GM18517 (cell line): ENCODE data around the gene CCDC27.

Experiments
- ATAC-seq: cut with Tn5 transposase; IDR thresholded peaks from one replicate; pipeline ENCODE4 v1.9.1; 2021; ENCODE audit warnings: mild to moderate bottlenecking, moderate library complexity; ENCODE audit not compliant: unreplicated experiment

CCDC27 gene

DNA sequence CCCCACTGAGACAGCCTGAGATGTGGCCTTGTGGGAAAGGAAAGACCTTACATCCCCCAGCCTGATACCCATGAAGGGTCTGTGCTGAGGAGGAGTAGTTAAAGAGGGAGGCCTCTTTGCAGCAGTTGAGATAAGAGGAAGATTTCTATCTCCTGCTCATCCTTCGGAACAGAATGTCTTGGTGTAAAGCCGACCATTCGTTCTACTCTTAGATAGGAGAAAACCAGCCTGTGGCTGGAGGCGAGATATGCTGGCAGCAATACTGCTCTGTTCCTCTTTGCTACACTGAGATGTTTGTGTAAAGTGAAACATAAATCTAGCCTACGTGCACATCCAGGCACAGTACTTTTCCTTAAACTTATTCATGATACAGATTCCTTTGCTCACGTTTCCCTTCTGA lies 1.5 kb upstream of the CCDC27 start:
- no peak for ATAC-seq

DNA sequence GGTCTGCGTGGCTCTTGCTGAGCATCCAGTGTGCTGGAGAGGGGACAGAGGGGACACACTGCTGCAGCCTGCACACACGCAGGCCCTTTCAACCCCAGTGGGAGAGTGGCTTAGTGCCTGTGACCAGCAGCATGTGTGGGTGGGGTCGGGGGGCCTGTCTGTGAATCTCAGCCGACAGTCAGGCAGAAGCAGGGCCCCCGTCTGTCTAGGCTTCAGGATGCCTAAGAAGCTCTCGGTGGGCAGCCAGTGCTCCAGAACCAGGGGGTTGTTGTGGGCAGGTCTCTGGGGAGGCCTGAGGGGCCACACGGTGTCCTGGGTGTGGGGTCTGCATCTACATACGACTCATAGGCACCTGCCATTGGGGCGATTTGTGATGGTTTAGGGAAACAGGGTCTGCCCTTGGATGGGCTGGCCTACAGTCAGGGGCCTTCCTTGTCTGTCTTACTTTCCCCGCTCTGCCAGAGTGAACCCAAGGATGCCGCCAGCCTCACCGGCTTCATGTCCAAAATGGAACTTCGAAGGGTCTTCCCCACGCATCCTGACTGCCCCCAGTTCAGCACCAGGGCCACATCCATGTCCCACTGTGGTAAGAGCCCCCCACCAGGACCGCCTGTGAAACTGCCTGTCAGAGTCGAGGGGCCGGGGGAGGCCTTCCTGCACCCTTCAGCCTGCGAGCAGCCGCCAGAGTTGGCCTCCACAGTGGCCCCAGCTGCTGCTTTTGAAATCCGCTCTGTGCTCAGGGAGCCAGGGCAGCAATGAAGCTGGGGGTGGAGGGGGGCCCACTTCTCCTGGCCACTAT lies 1.6 kb downstream of the CCDC27 start:
- no peak for ATAC-seq

DNA sequence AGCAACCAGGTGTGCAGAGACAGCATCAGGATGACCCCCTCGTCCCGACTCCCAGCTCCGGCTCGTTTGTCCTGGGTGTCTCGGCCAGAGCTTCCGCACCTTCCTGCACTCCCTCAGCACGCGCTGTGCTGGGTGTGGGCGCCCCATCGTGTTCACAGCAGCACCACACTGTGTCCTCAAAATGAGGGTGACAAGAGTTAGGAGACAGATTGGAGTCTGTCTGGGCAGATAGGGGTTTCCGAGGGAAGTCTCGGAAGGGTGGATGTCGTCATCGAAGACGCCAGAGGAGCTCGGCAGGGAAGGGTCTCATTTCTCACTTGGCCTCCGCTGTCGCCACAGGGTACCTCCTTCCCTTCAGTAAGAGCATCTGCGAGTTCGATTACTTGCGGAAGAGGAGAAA lies 4.1 kb downstream of the CCDC27 start:
- no peak for ATAC-seq

DNA sequence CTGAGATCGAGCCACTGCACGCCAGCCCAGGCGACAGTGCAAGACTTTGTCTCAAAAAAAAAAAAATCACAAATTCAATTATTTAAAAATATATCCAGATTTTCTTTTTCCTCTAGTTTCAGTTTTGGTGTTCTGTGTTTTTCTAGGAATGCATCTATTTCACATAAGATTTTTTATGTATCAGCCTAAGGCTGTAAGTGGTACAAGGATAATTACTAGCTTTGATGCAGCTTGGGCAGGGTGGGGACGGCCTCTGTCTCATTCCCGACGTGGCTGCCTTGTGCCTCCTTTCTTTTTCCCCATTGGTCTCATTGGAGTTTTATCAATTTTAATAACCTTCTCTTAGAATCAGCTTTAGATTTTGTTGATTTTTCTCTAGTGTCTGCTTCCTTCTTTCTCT lies 6.9 kb downstream of the CCDC27 start:
- no peak for ATAC-seq

DNA sequence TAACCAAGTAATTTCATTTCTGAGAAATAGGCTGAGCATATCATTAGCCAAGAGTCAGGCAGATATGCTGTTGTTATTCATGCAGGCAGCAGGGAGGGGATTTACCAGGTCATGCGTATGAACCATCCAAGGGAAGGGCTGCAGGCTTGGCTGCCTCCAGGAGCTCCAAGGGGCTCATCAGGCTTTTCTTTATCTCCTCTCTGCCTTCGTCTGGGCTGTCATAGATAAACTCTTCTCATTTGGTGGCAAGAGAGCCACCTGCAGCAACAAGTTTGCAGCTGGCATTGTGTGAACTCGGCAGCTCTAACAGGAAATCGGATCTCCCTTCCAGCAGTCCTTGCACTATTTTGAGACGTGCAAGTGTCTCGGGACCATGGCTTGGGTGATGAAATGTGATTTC lies 7.5 kb downstream of the CCDC27 start:
- no peak for ATAC-seq

DNA sequence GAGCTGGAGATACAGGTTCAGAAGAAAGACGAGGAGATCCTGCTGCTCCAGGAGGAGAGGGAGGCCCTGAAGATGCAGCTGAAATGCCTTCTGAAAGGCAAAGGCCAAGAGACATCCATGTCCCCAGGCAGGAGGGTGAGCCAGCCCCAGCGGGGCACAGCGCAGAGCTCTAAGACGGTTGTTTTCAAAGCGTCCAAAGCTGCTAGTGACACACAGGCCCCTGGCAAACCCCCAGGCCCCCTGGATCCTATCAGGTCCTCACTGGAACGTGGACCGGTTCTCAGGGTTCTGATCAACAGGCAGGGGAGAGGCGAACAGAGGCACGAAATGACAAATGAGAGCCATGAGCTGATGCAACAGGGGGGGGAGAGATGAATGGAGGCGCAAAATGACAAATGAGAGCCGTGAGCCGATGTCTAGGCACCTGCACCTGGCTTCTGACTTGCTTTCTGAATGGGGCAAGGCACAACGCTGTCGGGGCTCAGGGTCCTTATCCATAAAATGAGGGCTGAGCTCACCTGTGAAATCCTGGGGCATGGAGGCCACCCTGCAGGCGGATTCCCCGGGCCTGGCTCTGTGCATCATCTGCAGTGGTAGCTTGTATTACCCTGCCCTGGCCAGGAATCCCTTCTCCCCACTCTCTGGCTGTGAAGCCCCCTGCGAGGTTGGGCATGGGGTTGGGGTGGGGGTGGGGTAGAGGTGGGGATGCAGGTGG lies 9.2 kb downstream of the CCDC27 start:
- ATAC-seq = no peak

DNA sequence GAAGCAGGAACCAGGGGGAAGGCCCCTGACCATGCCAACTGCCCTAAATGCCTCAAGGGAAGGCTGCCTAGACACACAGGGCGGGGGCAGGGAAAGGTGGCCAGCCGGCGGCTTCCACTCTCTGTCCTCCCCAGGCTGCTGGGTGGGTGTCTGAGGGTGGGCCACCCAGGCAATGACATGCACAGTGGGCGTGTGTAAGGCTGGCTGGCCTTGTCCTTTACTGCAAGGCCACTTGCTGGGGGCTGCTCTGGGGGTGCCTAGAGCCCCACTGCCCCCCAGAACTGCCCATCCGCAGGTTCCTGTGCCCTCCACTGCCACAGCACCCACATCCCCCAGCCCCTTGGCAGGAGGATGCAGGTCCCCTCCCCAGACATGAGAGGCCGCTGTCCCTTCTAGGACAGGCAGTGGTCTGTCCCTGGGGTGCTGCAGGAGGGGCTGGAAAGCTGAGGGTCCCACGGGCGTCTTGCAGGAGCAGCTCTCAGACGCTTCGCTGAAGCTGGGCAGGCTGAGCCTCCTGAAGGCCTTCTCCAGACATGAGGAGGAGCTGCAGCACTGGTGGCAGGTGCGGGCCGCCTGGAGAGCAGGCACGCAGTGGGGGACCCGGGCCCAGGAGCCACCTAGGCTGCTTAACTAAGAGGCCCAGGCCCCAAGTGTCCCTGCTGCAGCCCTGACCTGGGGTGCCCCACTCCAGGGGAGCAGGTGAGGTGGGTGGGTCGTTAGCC lies 10.1 kb downstream of the CCDC27 start:
- ATAC-seq = no peak

DNA sequence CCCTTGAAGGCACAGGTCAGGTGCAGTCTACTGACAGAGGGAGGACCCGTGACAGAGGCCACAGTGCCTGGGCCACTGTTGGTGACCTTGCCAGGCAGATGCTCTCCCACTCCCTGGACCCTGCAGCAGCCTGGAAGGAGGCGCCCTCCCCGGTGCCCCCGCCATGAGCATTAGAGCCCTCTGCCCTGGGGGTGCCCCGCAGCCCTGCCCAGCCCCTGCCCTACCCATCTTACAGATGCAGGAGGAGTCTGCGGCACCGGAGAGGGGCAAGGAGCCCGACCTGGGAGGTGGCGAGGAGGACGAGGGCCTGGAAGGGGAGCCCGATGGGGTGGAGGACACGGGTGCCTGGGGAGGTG lies 10.6 kb downstream of the CCDC27 start:
- ATAC-seq = no peak

DNA sequence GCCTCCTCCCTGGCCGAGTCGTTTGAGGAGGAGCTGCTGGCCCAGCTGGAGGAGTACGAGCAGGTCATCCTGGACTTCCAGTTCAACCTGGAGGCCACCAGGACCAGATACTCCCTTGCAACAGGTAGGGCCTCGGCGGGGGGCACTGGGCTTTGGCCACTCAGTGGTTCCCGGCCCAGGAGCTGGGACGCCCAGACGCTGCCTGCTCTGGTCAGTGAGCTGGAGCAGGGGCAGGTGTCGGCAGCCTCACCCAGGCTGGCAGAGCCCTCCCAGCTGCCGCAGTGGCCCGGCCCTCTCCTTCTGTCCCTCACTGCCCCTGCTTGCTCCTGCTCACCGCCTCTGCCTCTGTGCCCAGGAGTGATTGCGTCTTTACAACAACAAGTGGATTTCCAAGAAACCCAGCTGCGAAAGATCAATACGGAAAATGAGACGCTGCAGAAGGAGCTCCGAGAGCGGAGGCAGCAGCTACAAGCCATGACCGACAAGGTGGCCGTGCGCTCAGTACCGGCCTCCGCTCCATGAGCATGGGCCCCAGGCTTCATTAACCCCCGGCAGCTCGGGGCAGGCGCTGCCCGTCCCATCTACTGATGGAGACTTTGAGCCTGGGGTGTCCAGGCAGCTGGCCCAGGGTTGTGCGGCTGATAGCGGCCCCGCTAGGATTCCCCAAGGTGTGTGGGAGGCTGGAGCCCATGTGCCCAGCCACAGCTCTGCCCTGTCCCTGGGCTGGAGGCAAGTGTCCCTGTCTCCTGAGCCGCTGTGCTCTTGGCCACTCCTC lies 11.3 kb downstream of the CCDC27 start:
- no peak for ATAC-seq

DNA sequence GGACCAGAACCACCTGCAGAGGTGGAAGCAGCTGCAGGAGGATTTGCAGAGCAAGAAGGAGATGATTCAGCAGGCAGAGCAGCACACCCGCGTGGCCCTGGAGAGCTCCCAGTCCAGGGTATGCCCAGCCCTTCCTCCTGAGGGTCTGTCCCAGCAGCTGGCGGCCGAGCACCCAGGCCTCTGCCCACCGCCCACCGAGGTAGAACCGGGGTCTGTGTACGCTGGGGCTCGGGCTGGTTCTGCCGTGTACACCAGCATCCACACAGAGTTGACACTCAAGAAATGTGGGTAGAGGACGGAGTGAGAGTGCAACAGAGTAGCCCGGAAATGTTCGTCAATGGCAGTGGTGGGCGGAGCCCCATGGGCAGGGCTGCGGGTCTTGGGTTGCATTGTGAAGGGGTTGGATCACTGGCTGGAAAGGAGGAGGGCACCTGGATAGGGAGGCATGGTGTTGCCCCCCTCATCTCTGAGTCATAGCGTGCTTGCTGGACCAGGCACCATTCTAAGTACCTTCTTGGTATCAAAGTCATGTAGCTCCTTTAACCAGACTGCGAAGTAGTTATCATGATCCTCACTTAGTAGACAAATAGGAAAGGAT lies 15.2 kb downstream of the CCDC27 start:
- ATAC-seq = no peak

DNA sequence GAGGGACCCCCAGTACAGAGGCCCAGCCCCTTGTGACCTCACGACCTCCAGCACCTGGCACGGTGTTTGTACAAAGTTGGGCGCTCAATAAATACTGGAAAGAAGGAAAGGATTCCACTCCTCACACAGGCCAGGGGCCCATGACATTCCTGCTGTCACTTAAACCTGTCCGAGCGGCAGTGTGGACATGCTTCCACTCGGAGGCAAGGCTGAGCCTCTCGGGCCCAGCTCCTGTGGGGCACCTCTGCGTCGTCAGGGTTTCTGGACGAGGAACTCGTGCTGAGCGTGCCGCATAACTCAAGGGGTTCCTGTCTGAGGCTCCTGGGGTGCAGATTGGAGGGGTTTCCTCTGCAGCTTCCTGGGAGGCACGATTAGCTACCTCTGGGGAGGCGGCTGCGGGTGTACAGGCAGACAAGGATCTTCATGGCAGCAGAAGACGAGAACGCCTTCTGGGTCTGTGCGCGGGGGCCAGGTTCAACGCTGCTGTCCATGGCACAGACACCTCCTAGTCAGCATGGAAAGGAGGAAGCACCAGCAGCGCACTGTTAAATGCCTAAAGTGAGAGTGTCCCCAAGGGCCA lies 16.7 kb downstream of the CCDC27 start:
- no peak for ATAC-seq

DNA sequence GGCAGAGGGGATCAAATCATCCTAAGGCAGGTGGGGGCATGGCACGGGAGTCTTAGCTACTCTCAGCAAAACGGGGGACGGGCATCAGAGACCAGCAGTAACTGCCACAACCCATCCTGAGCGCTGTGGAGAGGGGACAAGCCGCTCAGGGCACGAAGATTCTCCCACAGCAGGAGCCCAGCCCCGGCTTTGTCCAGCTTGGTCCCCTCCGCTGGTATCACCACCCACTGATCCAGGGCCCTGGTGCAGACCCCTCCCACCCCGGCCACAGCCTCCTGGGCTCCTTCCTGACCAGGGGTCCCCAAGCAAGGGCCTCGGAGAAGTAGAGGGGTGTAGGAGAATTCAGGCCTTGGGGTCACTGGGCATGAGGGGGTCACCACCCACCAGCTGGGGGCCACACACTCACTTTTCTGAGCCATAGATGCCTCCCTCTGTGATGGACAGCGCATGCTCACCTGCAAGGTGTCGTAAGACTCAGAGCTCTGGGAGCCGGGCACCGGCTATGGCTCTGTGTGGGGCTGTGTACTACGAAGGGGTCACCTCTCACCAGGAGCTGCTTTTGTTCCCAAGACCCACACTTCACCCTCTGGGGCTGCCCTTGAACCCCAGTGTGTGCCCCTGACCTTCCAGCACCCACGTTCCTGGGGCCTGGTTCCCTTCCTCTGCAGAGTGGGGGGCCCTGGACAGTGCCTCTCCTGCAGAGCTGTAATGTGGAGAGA lies 18.0 kb downstream of the CCDC27 start:
- ATAC-seq = no peak

DNA sequence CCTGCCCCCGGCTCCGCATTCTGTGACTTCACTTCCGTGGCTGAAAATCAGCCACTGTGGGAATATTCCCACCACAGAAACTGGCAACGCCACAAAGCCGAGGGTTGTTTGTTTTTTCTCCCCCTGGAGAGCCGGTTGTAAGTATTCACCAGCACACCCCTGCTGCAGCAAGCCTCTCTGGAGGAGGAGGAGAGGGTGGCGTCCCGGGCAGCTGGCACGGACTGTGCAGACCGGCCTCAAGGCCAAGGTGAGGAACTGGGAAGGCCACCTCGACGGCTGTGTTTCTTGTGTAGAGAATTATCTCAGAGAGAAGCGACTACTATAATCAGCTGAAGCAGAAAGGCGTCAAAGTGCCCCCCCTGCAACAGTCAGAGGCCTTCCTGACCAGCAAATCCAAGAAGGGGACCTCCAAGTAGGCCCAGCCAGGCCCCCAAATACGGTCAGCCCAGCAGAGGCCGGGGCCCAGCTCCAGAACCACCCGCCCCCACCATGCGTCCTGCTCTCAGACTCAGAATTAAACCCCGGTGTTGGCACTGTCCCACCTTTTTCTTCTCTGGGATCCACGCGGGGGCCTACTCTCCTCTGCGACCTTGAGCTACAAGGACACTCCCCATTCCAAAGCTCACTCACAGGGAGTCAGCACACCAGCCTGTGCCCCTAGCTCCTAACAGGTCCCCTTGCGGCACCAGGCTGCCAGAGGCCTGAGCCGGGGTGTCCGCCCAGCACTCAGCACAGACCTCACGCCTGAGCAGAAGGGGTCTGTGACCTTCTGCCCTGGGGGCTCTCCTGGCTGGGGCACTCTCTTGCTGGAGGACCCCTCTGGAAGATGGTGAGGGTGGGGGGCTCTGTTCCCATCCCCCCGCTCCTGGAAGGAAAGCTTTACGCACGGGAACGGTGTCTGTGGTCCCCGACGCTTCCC lies 19.1 kb downstream of the CCDC27 start:
- ATAC-seq = no peak

DNA sequence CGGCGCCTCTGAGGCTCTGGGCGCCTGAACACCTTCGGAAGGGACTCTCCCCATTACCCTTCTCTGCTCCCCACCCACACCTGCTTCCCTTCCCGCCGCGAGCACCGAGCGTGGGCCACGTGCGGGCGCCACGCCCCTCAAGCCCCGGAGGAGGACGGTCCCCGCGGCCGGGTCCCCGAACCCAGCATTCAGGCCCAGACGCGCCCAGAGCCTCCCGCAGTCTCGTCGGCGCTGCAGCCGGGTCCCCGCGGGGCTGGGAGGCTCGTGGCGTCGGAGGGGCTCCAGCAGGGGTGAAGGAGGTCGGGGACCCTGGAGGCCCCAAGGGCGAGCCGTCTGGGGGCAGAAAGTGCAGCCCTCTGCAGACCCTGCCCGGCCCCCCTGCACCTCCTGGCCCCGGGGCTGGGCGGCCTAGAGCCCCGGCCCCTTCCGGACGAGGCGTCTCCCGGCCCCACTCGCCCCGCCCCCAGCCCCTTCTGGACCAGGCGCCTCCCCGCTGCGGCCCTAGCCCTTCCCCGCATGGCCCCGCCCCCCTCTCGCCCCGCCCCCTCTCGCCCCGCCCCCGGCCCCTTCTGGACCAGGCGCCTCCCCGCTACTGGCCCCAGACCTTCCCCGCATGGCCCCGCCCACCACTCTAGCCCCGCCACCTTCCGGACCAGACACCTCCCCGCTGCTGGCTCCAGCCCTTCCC lies 19.9 kb downstream of the CCDC27 start:
- no peak for ATAC-seq

DNA sequence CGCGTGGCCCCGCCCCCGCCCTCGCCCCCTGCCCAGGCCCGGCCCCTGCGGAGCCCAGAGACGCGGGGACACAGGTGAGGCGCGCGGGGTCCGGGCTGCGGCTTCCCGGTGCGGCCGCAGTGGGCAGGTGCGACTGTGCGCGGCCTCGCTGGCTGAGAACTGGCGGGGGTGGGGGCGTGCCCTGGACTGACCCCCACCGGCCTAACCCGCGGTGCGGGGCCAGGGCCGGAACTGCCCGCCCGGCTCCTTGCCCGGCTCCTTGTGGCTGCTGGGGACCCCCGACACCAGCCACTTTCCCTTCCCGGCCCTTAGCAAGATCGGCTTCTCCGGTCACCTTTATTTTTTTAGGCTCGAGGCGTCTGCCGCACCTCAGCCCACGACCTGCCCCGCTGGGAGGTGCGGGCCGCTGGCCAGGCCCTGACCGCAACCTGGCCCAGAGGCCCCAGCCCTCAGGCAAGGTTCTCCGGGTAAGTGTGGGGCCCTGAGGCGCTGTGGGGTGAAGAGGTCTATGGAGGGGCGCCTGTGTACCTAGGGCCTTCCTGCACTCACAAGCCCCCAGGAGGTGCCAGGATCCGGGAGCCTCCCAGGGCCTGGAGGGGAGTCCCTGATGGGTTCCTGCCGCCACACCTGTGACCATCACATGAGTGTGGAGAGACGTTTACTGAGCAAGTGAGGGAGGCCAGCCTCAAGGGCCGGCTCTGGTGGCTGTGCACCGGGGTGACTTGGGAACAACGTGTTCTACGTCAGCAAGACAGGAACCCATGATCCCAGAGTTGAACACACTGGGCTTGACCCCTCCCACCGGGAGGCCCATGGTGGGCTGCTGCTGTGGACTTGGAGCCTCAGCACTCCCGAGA lies 20.7 kb downstream of the CCDC27 start, which contains the start of gene SMIM1:
Gene SMIM1, plus strand, starts transcription at position 35 of the 857 bp plus-strand sequence. CDS start 2,625 bp downstream, outside the sequence.
- no peak for ATAC-seq

DNA sequence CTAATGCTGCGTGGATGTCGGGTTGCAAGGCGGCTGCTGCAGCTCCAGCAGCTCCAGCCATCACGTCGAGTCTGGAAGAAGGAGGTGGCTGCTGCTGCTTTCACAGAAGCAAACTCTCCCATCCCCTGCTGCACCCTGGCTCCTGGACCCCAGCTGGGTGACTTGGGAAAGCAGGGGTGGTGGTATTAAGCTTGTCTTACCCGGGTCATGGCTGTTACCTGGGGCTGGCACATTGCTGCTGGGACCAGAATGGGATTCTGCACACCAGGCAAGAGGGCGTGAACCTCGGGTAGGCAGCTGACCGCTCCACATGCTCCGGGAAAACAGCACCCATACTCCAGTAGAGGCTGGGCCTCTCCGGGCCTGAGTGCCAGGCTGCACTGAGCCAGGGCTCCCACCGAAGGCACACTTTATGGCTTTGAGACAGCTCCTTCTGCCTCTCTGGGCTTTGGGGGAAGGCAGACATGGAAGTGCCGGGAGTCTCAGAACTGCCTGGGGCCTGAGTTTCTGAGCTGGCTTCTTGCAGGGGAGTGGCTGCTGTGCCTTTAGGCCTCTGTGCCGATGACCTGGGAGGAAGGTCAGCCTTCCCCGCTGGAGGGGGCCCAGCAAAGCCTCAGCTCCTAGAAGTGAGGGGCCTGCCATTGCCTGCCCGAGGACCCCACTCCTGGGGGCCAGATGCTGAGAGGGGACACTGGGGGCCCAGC lies 21.5 kb downstream of the CCDC27 start:
- no peak for ATAC-seq
